ENCODE results near the gene HOXB6. TPM values are rescaled to one million over a fixed set of nuclear protein-coding genes. Genes with fewer than 3 reads are reported as not detected.

The HOXB6 gene
- total and polyA plus RNA-seq, 7 experiments from 2014 or later, result 0.34 TPM; not detected in 6

DNA sequence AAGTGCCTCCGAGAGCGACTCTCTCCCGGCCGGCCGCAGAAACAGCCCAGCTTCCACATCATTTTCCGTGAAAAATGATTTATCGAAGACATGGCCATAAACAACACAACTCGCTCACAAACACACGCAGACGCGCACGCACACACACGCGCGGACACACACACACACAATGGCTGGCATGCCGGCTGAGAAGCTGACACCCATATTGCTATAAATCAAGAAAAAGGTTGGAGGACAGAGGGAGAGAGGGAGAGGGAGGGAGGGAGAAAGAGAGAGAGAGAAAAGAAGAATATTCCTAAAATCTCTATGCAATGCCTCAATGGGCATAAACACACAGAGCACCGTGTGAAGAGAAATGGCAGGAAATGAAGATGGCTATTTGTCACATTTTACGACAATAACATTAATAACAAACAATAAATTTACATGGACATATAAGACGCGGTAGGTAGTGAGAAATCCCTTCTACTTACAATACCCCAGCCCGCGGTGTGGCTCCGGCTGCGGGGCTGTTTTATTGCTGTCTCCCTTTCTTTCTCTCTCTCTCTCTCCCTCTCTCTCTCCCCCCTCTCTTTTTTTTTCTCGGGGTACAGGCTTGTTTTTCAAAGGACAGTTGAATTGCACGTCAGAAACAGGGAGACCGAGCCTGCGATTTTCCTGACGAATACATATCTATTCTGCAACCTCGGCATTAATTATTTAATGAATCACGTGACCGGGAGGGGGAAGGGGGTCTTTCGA lies 36.1 kb downstream of the HOXB6 start:
- intact Hi-C loops (cut with micrococcal nuclease), result no loop called here
- Histone ChIP-seq H3K4me3 (ENCODE audit: low read length) (no peak overlapping the region), H3K9me3 (ENCODE audit: control insufficient read depth in 2 of 3, low read length in 3 of 3) (no peaks in the 10 kb centered on the region), H3K27ac (ENCODE audit: low read depth, low read length) (no peak overlapping the region), H3K4me1 (ENCODE audit: control insufficient read depth in 2 of 2, insufficient read depth in 2 of 2, low read length in 2 of 2) (no peaks in the 10 kb centered on the region), H3K27me3 (ENCODE audit: control insufficient read depth in 2 of 2, insufficient read depth in 2 of 2, low read length in 2 of 2) (peaks cover 0 to 4% of the 10 kb centered on the region in 2 donors), H3K36me3 (ENCODE audit: control insufficient read depth in 2 of 3, insufficient read depth in 3 of 3, low read length in 3 of 3) (no peaks in the 10 kb centered on the region)
- no peak for ATAC-seq
- H3K27ac Mint-ChIP-seq, result no peak overlapping the region
- POLR2A ChIA-PET, result interaction anchor here (0.6 to 1.2 kb wide), 3 partner anchors 20 to 165 kb away, joined by 3 to 4 read pairs (median 3); no protein-coding TSS in a partner anchor
- CTCF ChIA-PET, result interaction anchor here (0.8 to 0.9 kb wide), 2 partner anchors 75 to 76 kb away, joined by 3 read pairs; no protein-coding TSS in a partner anchor
- H3K9me3 Mint-ChIP-seq, result no peaks in the 10 kb centered on the region
- peaks cover 0 to 22% (median 0%) of the 10 kb centered on the region in 5 donors for H3K36me3 Mint-ChIP-seq
- H3K4me3 Mint-ChIP-seq, result peak overlapping the region; percentile 6 to 68 (median 28)
- no peak for DNase-seq
- peaks cover 2 to 17% (median 11%) of the 10 kb centered on the region in 5 donors for H3K27me3 Mint-ChIP-seq
- peaks cover 0 to 22% (median 11%) of the 10 kb centered on the region in 7 donors for H3K4me1 Mint-ChIP-seq

DNA sequence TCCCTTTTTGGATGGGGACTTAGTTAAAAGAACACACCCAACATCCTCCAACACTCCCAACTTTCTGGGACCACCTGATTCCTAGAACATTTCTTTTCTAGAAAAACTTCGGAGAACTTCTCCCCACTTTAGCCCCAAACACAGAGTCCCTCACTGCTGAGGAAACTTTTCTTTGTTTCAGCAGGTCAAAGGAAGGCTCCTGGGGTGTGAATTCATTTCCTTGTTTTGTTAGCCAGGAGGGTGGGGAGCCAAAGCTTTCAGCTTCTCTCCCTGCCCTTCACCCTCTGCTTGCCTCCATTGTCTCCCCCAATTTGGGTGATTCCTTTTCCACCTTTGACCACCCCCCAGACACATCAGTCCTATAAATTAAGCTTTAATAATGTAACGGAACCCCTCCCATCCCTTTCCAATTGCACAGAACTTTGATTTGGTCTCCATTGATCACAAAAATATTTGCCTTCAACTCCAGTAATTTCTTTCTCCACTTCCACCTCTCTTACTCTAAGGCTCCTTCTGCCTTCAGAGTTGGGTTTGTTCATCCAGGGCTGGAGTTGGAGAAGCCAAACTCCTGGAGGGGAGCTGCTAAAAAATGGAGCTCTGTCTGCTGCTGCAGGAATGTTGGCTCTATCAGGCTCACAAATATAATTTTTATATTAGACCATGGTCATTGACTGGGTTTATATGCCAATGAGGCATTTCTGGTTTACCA lies 37.0 kb downstream of the HOXB6 start:
- Histone ChIP-seq H3K27me3 (ENCODE audit: control insufficient read depth in 2 of 2, insufficient read depth in 2 of 2, low read length in 2 of 2) (peaks cover 0 to 4% of the 10 kb centered on the region in 2 donors), H3K36me3 (ENCODE audit: control insufficient read depth in 2 of 3, insufficient read depth in 3 of 3, low read length in 3 of 3) (no peaks in the 10 kb centered on the region), H3K9me3 (ENCODE audit: control insufficient read depth in 2 of 3, low read length in 3 of 3) (no peaks in the 10 kb centered on the region), H3K4me3 (ENCODE audit: low read length) (no peak overlapping the region), H3K4me1 (ENCODE audit: control insufficient read depth in 2 of 2, insufficient read depth in 2 of 2, low read length in 2 of 2) (no peaks in the 10 kb centered on the region), H3K27ac (ENCODE audit: low read depth, low read length) (no peak overlapping the region)
- Mint-ChIP-seq H3K9me3 (no peaks in the 10 kb centered on the region), H3K27me3 (peaks cover 4 to 21% (median 12%) of the 10 kb centered on the region in 5 donors), H3K36me3 (peaks cover 0 to 20% (median 0%) of the 10 kb centered on the region in 5 donors), H3K4me3 (peak overlapping the region in 2 of 10 donors; percentile 21 to 39), H3K4me1 (peaks cover 0 to 20% (median 9%) of the 10 kb centered on the region in 7 donors), H3K27ac (no peak overlapping the region)
- ATAC-seq (no peak), DNase-seq (no peak)
- intact Hi-C loops (cut with micrococcal nuclease), result no loop called here
- ChIA-PET CTCF (interaction anchor here (0.8 kb wide), 1 partner anchor 75 kb away, joined by 3 read pairs; no protein-coding TSS in a partner anchor), POLR2A (interaction anchor here (0.6 to 0.7 kb wide), 2 partner anchors 20 to 263 kb away, joined by 3 to 4 read pairs; no protein-coding TSS in a partner anchor)

- H3K4me3 Mint-ChIP-seq, result no peak overlapping the region
- peaks cover 0 to 20% (median 0%) of the 10 kb centered on the region in 5 donors for H3K36me3 Mint-ChIP-seq
- H3K27ac Mint-ChIP-seq, result no peak overlapping the region
- no peaks in the 10 kb centered on the region for H3K36me3 ChIP-seq (ENCODE audit: control insufficient read depth in 2 of 3, insufficient read depth in 3 of 3, low read length in 3 of 3)
- no peak overlapping the region for H3K27ac ChIP-seq (ENCODE audit: low read depth, low read length)
- ChIA-PET POLR2A (interaction anchor here (0.6 to 2.3 kb wide), 2 partner anchors 12 to 264 kb away, joined by 4 to 7 read pairs; no protein-coding TSS in a partner anchor), CTCF (no interaction called here)
- ATAC-seq (no peak), DNase-seq (no peak)
- no peaks in the 10 kb centered on the region for H3K4me1 ChIP-seq (ENCODE audit: control insufficient read depth in 2 of 2, insufficient read depth in 2 of 2, low read length in 2 of 2)
- no peaks in the 10 kb centered on the region for H3K9me3 Mint-ChIP-seq
- H3K9me3 ChIP-seq (ENCODE audit: control insufficient read depth in 2 of 3, low read length in 3 of 3), result no peaks in the 10 kb centered on the region
- intact Hi-C loops (cut with micrococcal nuclease), result no loop called here
- peaks cover 0 to 20% (median 9%) of the 10 kb centered on the region in 7 donors for H3K4me1 Mint-ChIP-seq
- peaks cover 4 to 26% (median 17%) of the 10 kb centered on the region in 5 donors for H3K27me3 Mint-ChIP-seq
- H3K27me3 ChIP-seq (ENCODE audit: control insufficient read depth in 2 of 2, insufficient read depth in 2 of 2, low read length in 2 of 2), result peaks cover 0 to 4% of the 10 kb centered on the region in 2 donors
- H3K4me3 ChIP-seq (ENCODE audit: low read length), result no peak overlapping the region
These were observed 37.6 kb downstream of the HOXB6 start for GRCh38 chr17:48567209-48567608.

DNA sequence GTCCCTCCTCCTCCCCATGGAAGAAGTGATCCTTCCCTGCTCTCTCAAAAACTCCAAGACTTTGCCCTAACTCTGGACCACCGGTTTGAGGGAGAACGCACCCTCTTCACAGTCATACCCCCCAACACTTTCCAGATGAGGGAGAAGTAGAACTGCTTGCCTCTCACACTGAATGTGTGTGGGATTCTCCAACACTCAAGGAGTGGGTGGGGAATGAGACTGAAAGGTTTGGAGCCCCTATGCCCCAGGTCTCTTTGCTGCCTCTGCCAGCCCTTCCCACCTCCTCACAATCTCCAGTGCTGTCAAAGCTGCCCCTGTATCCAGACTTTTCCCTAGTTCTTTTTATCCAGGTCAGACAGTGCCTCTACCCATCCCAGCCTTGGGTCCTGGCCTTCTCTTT lies 38.1 kb downstream of the HOXB6 start:
- Histone ChIP-seq H3K27ac (ENCODE audit: low read depth, low read length) (no peak overlapping the region), H3K9me3 (ENCODE audit: control insufficient read depth in 2 of 3, low read length in 3 of 3) (no peaks in the 10 kb centered on the region), H3K4me3 (ENCODE audit: low read length) (no peak overlapping the region), H3K27me3 (ENCODE audit: control insufficient read depth in 2 of 2, insufficient read depth in 2 of 2, low read length in 2 of 2) (peaks cover 0 to 4% of the 10 kb centered on the region in 2 donors), H3K4me1 (ENCODE audit: control insufficient read depth in 2 of 2, insufficient read depth in 2 of 2, low read length in 2 of 2) (no peaks in the 10 kb centered on the region), H3K36me3 (ENCODE audit: control insufficient read depth in 2 of 3, insufficient read depth in 3 of 3, low read length in 3 of 3) (no peaks in the 10 kb centered on the region)
- H3K4me3 Mint-ChIP-seq, result no peak overlapping the region
- no peaks in the 10 kb centered on the region for H3K9me3 Mint-ChIP-seq
- ATAC-seq (no peak), DNase-seq (no peak)
- H3K27ac Mint-ChIP-seq, result no peak overlapping the region
- intact Hi-C loops (cut with micrococcal nuclease), result no loop called here
- peaks cover 0 to 19% (median 0%) of the 10 kb centered on the region in 5 donors for H3K36me3 Mint-ChIP-seq
- POLR2A ChIA-PET, result interaction anchor here (0.7 to 2.3 kb wide), 2 partner anchors 11 to 1782 kb away, joined by 4 to 7 read pairs; no protein-coding TSS in a partner anchor
- H3K27me3 Mint-ChIP-seq, result peaks cover 4 to 26% (median 18%) of the 10 kb centered on the region in 5 donors
- CTCF ChIA-PET, result no interaction called here
- peaks cover 0 to 19% (median 11%) of the 10 kb centered on the region in 7 donors for H3K4me1 Mint-ChIP-seq

GRCh38 chr17:48565925-48566710 lies 38.7 kb downstream of the HOXB6 start:
- POLR2A ChIA-PET, result interaction anchor here (0.7 to 2.3 kb wide), 3 partner anchors 11 to 1783 kb away, joined by 3 to 7 read pairs (median 4); no protein-coding TSS in a partner anchor
- intact Hi-C loops (cut with micrococcal nuclease), result no loop called here
- no peak for ATAC-seq

More at GRCh38 chr17:48565925-48566710, 38.7 kb downstream of the HOXB6 start:
- no peaks in the 10 kb centered on the region for H3K4me1 ChIP-seq (ENCODE audit: control insufficient read depth in 2 of 2, insufficient read depth in 2 of 2, low read length in 2 of 2)
- H3K9me3 ChIP-seq (ENCODE audit: control insufficient read depth in 2 of 3, low read length in 3 of 3), result no peaks in the 10 kb centered on the region
- H3K27ac Mint-ChIP-seq, result no peak overlapping the region
- H3K36me3 ChIP-seq (ENCODE audit: control insufficient read depth in 2 of 3, insufficient read depth in 3 of 3, low read length in 3 of 3), result no peaks in the 10 kb centered on the region
- no peak overlapping the region for H3K27ac ChIP-seq (ENCODE audit: low read depth, low read length)
- CTCF ChIA-PET, result interaction anchor here (0.7 kb wide), 1 partner anchor 796 kb away, joined by 3 read pairs; no protein-coding TSS in a partner anchor
- H3K36me3 Mint-ChIP-seq, result peaks cover 0 to 16% (median 0%) of the 10 kb centered on the region in 5 donors
- peaks cover 0 to 4% of the 10 kb centered on the region in 2 donors for H3K27me3 ChIP-seq (ENCODE audit: control insufficient read depth in 2 of 2, insufficient read depth in 2 of 2, low read length in 2 of 2)
- no peak overlapping the region for H3K4me3 ChIP-seq (ENCODE audit: low read length)
- peaks cover 4 to 32% (median 20%) of the 10 kb centered on the region in 5 donors for H3K27me3 Mint-ChIP-seq
- DNase-seq, result no peak
- H3K4me3 Mint-ChIP-seq, result no peak overlapping the region
- H3K9me3 Mint-ChIP-seq, result no peaks in the 10 kb centered on the region
- peaks cover 0 to 20% (median 11%) of the 10 kb centered on the region in 7 donors for H3K4me1 Mint-ChIP-seq
